ENCODE measurements around the gene ITFG1. TPM values are rescaled to one million over a fixed set of nuclear protein-coding genes. Genes with fewer than 3 reads are reported as not detected.

ITFG1 gene
- total RNA-seq, 1 donor from 2014 or later: 41.3 TPM

DNA sequence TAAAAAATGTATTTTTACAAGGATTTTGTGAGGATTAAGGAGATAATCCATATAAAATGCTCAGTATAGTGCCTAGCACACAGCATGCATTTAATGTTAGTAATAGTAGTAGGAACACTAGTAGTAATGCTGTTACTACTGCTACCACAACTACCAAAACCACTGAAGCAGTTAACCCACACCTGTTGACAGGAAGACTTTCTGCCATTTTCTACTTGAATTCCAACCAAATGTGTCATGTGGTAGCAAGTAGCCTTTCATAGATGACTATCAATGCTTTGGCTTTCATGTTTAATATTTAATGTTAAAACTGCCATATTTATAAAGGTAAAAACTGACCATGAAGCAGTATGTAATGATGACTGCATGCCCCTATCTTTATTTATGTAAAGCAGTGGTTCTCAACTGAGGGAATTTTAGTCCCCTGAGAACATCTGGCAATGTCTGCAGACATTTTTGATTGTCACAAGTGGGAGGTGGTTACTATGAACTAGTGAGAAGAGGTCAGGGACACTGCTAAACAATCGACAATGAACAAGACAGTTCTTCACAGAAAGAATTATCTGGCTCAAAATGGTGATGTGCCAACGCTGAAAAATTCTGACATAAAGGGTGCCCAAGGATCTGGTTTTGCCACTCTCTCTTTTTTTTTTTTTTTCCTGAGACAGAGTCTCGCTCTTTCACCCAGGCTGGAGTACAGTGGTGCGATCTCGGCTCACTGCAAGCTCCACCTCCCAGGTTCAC lies 89.4 kb downstream of the ITFG1 start:
- H3K27ac Mint-ChIP-seq: no peak overlapping the region
- TF ChIP-seq, protein P1, sequence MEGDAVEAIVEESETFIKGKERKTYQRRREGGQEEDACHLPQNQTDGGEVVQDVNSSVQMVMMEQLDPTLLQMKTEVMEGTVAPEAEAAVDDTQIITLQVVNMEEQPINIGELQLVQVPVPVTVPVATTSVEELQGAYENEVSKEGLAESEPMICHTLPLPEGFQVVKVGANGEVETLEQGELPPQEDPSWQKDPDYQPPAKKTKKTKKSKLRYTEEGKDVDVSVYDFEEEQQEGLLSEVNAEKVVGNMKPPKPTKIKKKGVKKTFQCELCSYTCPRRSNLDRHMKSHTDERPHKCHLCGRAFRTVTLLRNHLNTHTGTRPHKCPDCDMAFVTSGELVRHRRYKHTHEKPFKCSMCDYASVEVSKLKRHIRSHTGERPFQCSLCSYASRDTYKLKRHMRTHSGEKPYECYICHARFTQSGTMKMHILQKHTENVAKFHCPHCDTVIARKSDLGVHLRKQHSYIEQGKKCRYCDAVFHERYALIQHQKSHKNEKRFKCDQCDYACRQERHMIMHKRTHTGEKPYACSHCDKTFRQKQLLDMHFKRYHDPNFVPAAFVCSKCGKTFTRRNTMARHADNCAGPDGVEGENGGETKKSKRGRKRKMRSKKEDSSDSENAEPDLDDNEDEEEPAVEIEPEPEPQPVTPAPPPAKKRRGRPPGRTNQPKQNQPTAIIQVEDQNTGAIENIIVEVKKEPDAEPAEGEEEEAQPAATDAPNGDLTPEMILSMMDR (IDR thresholded peaks at IDR 0.05; ENCODE audit: unreplicated experiment): no peak

DNA sequence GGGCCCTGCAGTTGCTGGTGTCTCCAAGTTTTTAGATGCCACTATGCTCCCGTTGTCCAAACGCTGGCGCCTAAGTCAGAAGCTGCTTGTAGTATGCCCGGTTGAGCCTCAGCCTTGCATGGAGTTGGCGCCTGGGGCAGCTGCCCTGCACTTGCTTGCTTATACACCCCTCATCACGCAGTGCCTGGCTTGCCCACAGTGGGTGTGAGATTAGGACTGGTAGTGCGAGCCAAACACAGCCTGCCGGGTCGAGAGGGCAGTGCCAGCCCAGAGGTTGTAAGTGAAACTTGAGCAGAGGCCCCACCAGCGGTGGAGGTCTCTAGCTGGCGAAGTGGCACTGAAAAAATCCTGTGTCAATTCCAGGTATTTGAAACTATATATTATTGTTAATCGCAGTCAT lies 90.3 kb downstream of the ITFG1 start:
- Mint-ChIP-seq H3K9me3 (ENCODE audit: low read depth) (no peaks in the 10 kb centered on the region), H3K4me1 (ENCODE audit: low read depth) (peaks cover 10% of the 10 kb centered on the region), H3K4me3 (ENCODE audit: low read depth) (no peak overlapping the region), H3K36me3 (ENCODE audit: insufficient read depth) (peaks cover 7% of the 10 kb centered on the region), H3K27ac (no peak overlapping the region), H3K27me3 (no peaks in the 10 kb centered on the region)
- DNase-seq (ENCODE audit: low spot score, unreplicated experiment): no peak
- TF ChIP-seq, protein P1 (IDR thresholded peaks at IDR 0.05; ENCODE audit: unreplicated experiment): no peak

More for the DNA sequence above, 89.4 kb downstream of the ITFG1 start:
- no peak for DNase-seq (ENCODE audit: low spot score, unreplicated experiment)
- Mint-ChIP-seq H3K27me3 (no peaks in the 10 kb centered on the region), H3K36me3 (ENCODE audit: insufficient read depth) (peaks cover 6% of the 10 kb centered on the region), H3K4me1 (ENCODE audit: low read depth) (peaks cover 10% of the 10 kb centered on the region), H3K9me3 (ENCODE audit: low read depth) (no peaks in the 10 kb centered on the region), H3K4me3 (ENCODE audit: low read depth) (no peak overlapping the region)

DNA sequence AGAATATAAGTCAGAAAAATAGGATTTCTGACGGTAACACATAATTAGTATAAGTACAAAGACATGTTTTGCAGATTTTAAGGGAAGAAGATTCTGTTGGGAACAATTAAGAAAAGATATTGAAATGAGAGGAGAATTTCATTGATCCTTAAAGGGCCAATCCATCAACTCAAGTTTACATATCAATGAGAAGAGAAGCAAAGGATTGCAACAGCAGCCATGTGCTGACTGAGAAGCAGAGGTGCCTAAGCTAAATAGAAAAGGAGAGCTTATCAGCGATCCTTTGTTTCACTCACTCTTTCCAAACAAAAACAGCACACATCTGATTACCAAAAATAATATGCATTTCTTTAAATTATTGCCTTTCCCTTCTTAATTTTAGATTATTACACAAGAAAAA lies 94.6 kb downstream of the ITFG1 start:
- no peak overlapping the region for H3K27ac Mint-ChIP-seq
- no peak overlapping the region for H3K4me3 Mint-ChIP-seq (ENCODE audit: low read depth)
- no peak for DNase-seq (ENCODE audit: low spot score, unreplicated experiment)
- H3K27me3 Mint-ChIP-seq: no peaks in the 10 kb centered on the region
- peaks cover 6% of the 10 kb centered on the region for H3K4me1 Mint-ChIP-seq (ENCODE audit: low read depth)
- peaks cover 5% of the 10 kb centered on the region for H3K36me3 Mint-ChIP-seq (ENCODE audit: insufficient read depth)
- TF ChIP-seq, protein P1 (IDR thresholded peaks at IDR 0.05; ENCODE audit: unreplicated experiment): no peak
- no peaks in the 10 kb centered on the region for H3K9me3 Mint-ChIP-seq (ENCODE audit: low read depth)

DNA sequence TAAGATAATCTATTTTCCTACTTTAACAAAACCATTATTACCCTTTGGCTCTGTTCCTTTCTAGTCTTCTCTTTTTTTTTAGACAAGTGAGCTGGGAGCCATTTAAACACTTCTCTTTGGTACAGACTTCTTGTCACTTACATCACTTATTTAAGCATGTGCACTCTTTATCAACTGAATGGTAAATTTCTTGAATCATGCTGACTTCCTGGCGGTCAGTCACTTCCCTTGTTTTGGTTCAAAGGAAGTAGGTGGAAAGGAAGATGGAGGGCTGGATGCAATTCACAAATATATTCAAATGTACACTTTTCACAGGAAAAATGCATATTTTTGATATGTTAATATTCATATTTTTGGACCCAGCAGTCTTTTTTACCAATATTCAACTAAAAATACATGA lies 97.1 kb downstream of the ITFG1 start:
- Mint-ChIP-seq H3K4me3 (ENCODE audit: low read depth) (no peak overlapping the region), H3K27ac (no peak overlapping the region), H3K27me3 (no peaks in the 10 kb centered on the region), H3K36me3 (ENCODE audit: insufficient read depth) (peaks cover 2% of the 10 kb centered on the region), H3K9me3 (ENCODE audit: low read depth) (no peaks in the 10 kb centered on the region), H3K4me1 (ENCODE audit: low read depth) (peaks cover 6% of the 10 kb centered on the region)
- TF ChIP-seq, protein P1 (IDR thresholded peaks at IDR 0.05; ENCODE audit: unreplicated experiment): no peak
- no peak for DNase-seq (ENCODE audit: low spot score, unreplicated experiment)

DNA sequence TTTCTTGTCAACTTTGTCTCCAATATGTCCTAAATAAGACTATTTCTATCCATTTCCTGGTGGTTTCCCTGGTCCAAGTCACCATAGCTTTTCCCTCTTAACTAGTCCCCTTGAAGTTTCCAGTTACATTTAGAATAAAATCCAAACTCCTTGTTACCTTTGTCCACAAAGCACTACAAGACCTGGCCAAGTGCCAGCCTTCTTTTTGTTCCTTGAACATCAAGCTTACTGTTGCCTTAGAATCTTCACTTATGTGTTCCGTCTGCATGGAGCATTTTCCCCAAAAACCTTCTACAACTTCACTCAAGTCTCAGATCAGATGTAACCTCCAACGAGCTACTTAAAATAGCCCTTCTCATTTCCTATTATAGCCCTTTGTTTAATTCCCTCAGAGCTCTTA lies 101.4 kb downstream of the ITFG1 start:
- no peak for DNase-seq (ENCODE audit: low spot score, unreplicated experiment)
- no peak overlapping the region for H3K27ac Mint-ChIP-seq
- H3K36me3 Mint-ChIP-seq (ENCODE audit: insufficient read depth): peaks cover 4% of the 10 kb centered on the region
- no peaks in the 10 kb centered on the region for H3K27me3 Mint-ChIP-seq
- TF ChIP-seq, protein P1 (IDR thresholded peaks at IDR 0.05; ENCODE audit: unreplicated experiment): no peak
- no peak overlapping the region for H3K4me3 Mint-ChIP-seq (ENCODE audit: low read depth)
- peaks cover 4% of the 10 kb centered on the region for H3K9me3 Mint-ChIP-seq (ENCODE audit: low read depth)
- no peaks in the 10 kb centered on the region for H3K4me1 Mint-ChIP-seq (ENCODE audit: low read depth)
